ENCODE measurements around the gene KLHL1.

The KLHL1 gene

DNA sequence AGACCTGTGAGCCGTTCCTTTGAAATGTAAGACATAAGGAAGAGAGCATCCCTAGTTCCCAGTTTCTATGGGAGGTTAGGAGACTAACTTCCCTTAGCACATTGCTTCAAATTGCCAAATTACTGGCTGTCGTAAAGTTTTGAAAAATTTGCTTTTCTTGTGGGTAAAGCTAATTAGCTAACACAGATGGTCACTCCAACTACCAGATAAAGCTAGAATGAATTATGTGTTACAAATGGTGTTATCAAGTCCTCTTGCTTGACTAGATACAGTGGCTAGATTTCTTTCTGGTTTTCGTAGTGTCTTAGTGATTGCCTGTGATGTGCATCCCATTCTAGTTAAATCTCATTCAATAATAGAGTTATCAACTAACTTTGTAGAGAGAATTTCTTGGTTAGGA, 417.3 kb downstream of the KLHL1 start:
- in situ Hi-C loops (cut with MboI; ENCODE audit: low sequenced_read_pairs): no loop called here

DNA sequence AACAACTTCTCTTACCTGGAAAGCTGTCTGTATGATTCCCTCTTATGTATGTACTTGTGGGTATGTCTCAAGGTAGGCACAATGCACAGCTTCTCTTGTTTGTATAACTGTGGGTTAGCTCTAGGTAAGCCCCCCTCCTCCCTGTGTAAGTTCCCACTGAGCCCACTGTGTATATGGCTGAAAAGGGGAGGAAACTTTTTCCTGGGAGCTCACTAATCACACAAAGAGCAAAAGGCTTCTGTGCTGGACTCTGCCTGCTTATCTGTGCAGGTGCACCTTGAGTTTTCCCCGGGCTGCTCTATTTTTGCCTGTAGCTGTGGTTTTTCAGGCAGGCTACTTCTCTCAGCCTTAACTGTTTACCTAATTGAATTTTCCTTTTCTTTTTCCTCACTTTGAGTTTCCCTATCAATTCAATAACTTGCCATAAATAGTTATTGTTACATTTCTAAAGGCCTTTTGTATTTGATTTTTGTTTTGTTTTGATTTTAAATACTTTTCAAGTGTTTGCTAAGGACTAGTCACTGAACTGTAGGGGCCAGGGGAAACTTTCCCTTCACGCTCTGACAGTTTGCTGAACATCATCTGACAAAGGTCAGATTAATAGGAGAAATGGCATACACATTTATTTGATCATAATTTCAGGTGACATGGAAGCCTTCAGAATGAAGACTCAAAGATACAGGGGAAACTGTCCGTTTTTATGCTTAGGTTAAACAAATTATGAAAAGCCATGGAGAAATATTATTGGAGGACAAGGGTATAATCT, 424.1 kb downstream of the KLHL1 start:
- in situ Hi-C loops (cut with MboI; ENCODE audit: low sequenced_read_pairs): no loop called here

GRCh38 chr13:69681722-69682121, 426.5 kb downstream of the KLHL1 start:
- in situ Hi-C loops (cut with MboI; ENCODE audit: low sequenced_read_pairs): no loop called here

- in situ Hi-C loops (cut with MboI; ENCODE audit: low sequenced_read_pairs): no loop called here
Observed at GRCh38 chr13:69677343-69677742, 430.9 kb downstream of the KLHL1 start.

DNA sequence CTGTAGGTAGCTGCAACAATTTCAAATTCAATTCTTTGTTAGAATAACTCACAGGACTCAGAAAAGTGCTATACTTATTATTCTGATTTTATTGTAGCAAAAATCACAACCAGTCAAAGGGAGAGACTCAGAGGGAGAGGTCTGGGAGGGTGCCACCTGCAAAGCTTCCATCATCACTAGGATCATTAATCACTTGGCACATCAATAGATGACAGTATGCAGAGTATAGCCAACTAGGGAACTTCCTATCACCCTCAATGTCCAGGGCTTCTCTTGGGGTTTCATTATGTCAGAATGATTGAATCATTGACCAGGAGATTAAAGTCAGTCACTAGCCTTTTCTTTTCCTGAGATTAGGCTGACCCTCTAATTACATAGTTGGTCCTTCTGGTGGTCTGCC, 432.0 kb downstream of the KLHL1 start:
- in situ Hi-C loops (cut with MboI; ENCODE audit: low sequenced_read_pairs): no loop called here

DNA sequence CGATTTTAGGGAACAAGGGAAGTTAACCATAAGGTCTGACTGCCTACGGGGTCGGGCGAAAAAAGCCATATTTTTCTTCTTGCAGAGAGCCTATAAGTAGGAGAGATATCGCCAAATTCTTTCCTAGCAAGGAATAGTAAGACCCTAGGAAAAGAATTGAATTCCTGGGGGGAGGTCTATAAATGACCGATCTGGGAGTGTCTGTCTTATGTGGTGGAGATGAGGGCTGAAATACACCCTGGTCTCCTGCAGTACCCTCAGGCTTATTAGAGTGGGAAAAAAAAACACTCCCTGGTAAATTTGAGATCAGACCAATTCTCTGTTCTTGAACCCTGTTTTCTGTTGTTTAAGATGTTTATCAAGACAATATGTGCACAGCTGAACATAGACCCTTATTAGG, 448.1 kb downstream of the KLHL1 start:
- in situ Hi-C loops (cut with MboI; ENCODE audit: low sequenced_read_pairs): no loop called here

DNA sequence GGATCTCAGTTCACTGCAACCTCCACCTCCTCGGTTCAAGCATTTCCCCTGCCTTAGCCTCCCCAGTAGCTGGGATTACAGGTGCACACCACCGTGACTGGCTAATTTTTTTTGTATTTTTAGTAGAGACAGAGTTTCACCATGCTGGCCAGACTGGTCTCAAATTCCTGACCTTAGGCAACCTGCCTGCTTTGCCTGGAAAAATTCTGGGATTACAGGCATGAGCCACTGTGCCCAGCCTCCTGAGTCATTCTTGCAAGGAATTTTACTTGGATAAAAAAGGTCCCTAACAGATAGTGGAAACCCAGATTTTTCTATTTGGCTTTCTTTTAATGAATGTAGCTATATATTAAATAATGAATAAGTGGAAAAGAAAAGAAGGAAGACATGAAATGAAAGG, 450.6 kb downstream of the KLHL1 start:
- in situ Hi-C loops (cut with MboI; ENCODE audit: low sequenced_read_pairs): no loop called here

DNA sequence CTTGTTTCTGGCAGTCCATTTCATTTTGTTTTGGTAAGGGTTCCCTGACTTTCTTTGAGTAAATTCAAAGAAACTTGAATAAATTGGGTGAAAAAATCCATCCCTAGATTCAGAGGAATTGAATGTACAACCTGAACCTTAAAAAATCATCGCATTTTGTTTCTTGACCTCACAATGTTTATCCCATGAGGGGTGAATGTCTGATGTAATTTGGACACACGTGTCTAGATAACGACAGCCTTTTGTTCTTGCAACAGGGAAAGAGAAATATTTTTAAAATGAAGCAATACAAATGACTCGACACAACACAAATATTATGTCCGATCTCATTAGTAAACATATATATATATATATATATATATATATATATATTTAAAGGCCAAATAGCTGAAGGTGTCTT, 453.9 kb downstream of the KLHL1 start:
- in situ Hi-C loops (cut with MboI; ENCODE audit: low sequenced_read_pairs): no loop called here

Data from hTERT RPE-1 (cell line).